Measurements from ENCODE around the gene SH3RF2. TPM values are rescaled to one million over a fixed set of nuclear protein-coding genes. Genes with fewer than 3 reads are reported as not detected.

Gene SH3RF2
- total and polyA plus RNA-seq, 2 experiments from 2014 or later, result 38.3 to 43.1 TPM

DNA sequence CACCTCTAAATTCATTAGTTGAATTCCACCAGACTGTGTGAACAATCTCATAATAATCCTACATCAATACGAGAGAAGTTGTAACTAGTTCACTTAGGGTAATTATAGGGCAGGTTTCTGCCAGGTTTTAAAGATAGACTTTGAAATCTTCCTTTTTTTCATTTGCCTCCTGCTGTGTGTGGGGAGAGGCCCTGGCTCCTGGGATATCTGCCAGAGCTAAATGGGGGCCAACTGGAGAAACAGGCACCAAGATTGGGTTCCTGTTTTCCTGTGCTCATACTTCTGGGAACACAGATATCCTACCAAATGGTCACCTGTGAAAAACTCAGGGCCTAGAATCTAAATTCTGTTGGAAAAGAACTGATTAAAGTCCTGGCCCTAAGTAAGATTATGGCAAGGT lies 42.3 kb downstream of the SH3RF2 start:
- no peaks in the 10 kb centered on the region for H3K9me3 ChIP-seq (ENCODE audit: low read depth)
- H3K27me3 ChIP-seq, result no peaks in the 10 kb centered on the region
- peak in 1 of 2 donors; percentile 45 for DNase-seq (ENCODE audit: low read depth in 1 of 2, low spot score in 1 of 2)
- TF ChIP-seq, protein P1, sequence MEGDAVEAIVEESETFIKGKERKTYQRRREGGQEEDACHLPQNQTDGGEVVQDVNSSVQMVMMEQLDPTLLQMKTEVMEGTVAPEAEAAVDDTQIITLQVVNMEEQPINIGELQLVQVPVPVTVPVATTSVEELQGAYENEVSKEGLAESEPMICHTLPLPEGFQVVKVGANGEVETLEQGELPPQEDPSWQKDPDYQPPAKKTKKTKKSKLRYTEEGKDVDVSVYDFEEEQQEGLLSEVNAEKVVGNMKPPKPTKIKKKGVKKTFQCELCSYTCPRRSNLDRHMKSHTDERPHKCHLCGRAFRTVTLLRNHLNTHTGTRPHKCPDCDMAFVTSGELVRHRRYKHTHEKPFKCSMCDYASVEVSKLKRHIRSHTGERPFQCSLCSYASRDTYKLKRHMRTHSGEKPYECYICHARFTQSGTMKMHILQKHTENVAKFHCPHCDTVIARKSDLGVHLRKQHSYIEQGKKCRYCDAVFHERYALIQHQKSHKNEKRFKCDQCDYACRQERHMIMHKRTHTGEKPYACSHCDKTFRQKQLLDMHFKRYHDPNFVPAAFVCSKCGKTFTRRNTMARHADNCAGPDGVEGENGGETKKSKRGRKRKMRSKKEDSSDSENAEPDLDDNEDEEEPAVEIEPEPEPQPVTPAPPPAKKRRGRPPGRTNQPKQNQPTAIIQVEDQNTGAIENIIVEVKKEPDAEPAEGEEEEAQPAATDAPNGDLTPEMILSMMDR (IDR thresholded peaks at IDR 0.05; ENCODE audit: low read depth, low read length), result no peak
- no peak overlapping the region for H3K4me3 ChIP-seq
- H3K27ac ChIP-seq, result peak overlapping the region; percentile 87
- peaks cover 73% of the 10 kb centered on the region for H3K4me1 ChIP-seq (ENCODE audit: low read depth)
- no peaks in the 10 kb centered on the region for H3K36me3 ChIP-seq

- no peaks in the 10 kb centered on the region for H3K9me3 ChIP-seq (ENCODE audit: low read depth)
- H3K36me3 ChIP-seq, result no peaks in the 10 kb centered on the region
- H3K27me3 ChIP-seq, result no peaks in the 10 kb centered on the region
- peak; percentile 40 to 72 for DNase-seq (ENCODE audit: low read depth in 1 of 2, low spot score in 1 of 2)
- peak overlapping the region; percentile 87 for H3K27ac ChIP-seq
- H3K4me3 ChIP-seq, result no peak overlapping the region
- peaks cover 75% of the 10 kb centered on the region for H3K4me1 ChIP-seq (ENCODE audit: low read depth)
- TF ChIP-seq, protein P1 (IDR thresholded peaks at IDR 0.05; ENCODE audit: low read depth, low read length), result no peak
Observed at GRCh38 chr5:145979270-145980223, 43.2 kb downstream of the SH3RF2 start.

GRCh38 chr5:145980259-145980658 lies 43.9 kb downstream of the SH3RF2 start:
- H3K4me3 ChIP-seq, result no peak overlapping the region
- H3K9me3 ChIP-seq (ENCODE audit: low read depth), result no peaks in the 10 kb centered on the region
- no peaks in the 10 kb centered on the region for H3K36me3 ChIP-seq
- TF ChIP-seq, protein P1 (IDR thresholded peaks at IDR 0.05; ENCODE audit: low read depth, low read length), result no peak
- DNase-seq (ENCODE audit: low read depth in 1 of 2, low spot score in 1 of 2), result no peak
- H3K4me1 ChIP-seq (ENCODE audit: low read depth), result peaks cover 69% of the 10 kb centered on the region
- no peaks in the 10 kb centered on the region for H3K27me3 ChIP-seq
- H3K27ac ChIP-seq, result peak overlapping the region; percentile 87

DNA sequence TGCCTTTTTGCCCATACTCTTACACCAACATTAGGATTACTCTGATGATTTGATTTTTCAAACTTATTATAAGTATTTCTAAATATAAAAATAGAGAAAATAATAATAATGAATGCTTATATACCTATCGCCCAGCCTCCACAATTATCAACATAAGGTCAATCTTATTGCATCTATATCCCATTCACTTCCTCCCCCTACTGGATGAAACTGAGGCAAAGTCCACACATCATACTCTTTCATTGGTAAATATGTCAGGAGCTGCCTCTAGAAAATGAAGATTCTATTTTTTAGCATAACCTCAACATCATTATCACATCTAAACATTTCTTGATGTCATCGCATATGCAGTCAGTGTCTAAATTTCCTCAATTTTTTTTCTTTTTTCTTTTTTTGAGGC lies 44.3 kb downstream of the SH3RF2 start:
- Histone ChIP-seq H3K4me1 (ENCODE audit: low read depth) (peaks cover 64% of the 10 kb centered on the region), H3K27me3 (no peaks in the 10 kb centered on the region), H3K4me3 (no peak overlapping the region), H3K27ac (peak overlapping the region; percentile 87), H3K9me3 (ENCODE audit: low read depth) (no peaks in the 10 kb centered on the region), H3K36me3 (no peaks in the 10 kb centered on the region)
- TF ChIP-seq, protein P1 (IDR thresholded peaks at IDR 0.05; ENCODE audit: low read depth, low read length), result peak; percentile 11
- no peak for DNase-seq (ENCODE audit: low read depth in 1 of 2, low spot score in 1 of 2)

GRCh38 chr5:145981589-145982571 lies 45.5 kb downstream of the SH3RF2 start:
- no peak overlapping the region for H3K4me3 ChIP-seq
- H3K36me3 ChIP-seq, result no peaks in the 10 kb centered on the region
- peak overlapping the region; percentile 74 for H3K27ac ChIP-seq
- TF ChIP-seq, protein P1 (IDR thresholded peaks at IDR 0.05; ENCODE audit: low read depth, low read length), result no peak
- peaks cover 53% of the 10 kb centered on the region for H3K4me1 ChIP-seq (ENCODE audit: low read depth)
- H3K27me3 ChIP-seq, result no peaks in the 10 kb centered on the region
- DNase-seq (ENCODE audit: low read depth in 1 of 2, low spot score in 1 of 2), result no peak
- H3K9me3 ChIP-seq (ENCODE audit: low read depth), result no peaks in the 10 kb centered on the region
